DND-41 (cell line): ENCODE data around the gene ADI1.

Source experiments
- EZH2 ChIP-seq: IDR thresholded peaks from 3 replicates; pipeline ENCODE4 v1.6.1; 2012; ENCODE audit warnings: borderline replicate concordance, low read depth, mild to moderate bottlenecking, moderate library complexity, low read length, inconsistent platforms; ENCODE audit not compliant: severe bottlenecking
- TF ChIP-seq, protein P1 (sequence below): IDR thresholded peaks from 2 replicates; pipeline ENCODE4 v1.5.1; 2012; ENCODE audit warnings: borderline replicate concordance, low read length, moderate library complexity, mild to moderate bottlenecking; ENCODE audit not compliant: poor library complexity, severe bottlenecking; ENCODE audit errors: extremely low read depth

DNA sequence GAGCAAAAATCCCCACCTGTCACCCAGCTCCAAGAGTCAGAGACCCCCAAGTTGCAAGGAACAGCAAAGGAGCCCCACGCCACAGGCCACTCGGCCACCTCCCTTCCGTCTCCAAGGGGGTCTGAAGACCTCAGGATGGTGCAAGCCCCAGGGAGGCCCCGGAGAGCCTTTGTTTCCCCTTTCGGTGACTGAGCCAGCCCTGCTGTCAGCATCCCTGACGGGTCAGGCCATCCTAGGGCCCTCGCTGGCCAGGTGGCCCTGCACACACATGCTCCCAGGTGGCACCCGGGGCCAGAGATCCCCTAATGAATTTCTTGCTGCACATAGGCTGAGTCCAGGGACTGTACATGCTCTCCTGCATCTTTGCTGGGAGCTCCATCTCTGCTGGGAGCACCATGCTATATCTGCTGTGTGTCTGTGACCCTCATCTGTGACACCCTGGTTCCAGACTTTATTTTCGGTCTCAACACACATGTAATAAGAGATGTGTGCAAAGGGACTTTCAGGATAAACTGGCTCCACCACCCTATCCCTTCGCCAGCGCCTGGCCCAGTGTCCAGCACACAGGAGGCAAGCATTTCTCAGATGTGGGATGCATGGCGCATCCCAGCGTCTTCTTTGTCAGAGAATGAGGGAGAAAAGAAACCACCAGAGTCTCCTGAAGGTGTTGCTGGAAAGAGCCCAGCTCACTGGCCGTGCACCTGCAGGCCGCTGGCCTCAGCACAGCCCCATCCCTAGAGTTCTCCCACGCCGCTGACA lies 27.4 kb downstream of the ADI1 start:
- TF ChIP-seq, protein P1, sequence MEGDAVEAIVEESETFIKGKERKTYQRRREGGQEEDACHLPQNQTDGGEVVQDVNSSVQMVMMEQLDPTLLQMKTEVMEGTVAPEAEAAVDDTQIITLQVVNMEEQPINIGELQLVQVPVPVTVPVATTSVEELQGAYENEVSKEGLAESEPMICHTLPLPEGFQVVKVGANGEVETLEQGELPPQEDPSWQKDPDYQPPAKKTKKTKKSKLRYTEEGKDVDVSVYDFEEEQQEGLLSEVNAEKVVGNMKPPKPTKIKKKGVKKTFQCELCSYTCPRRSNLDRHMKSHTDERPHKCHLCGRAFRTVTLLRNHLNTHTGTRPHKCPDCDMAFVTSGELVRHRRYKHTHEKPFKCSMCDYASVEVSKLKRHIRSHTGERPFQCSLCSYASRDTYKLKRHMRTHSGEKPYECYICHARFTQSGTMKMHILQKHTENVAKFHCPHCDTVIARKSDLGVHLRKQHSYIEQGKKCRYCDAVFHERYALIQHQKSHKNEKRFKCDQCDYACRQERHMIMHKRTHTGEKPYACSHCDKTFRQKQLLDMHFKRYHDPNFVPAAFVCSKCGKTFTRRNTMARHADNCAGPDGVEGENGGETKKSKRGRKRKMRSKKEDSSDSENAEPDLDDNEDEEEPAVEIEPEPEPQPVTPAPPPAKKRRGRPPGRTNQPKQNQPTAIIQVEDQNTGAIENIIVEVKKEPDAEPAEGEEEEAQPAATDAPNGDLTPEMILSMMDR = no peak
- no peak for TF ChIP-seq EZH2
